Esophagus muscularis mucosa (tissue), 4 donors: ENCODE data around the gene MB. TPM values are rescaled to one million over a fixed set of nuclear protein-coding genes. Genes with fewer than 3 reads are reported as not detected.

Experiments used
- DNase-seq: peaks from one replicate; pipeline ENCODE4 v3.0.0-alpha.2; 2017; ENCODE audit errors: extremely low spot score
- H3K27ac ChIP-seq, 4 donors: fragments of 200-600 bp; sonication (generic); replicated peaks in 1 of 4; 1 replicate in 3 of 4; 2 replicates in 1 of 4; pipeline ENCODE4 v1.5.1; 2016 to 2019; ENCODE audit warnings: mild to moderate bottlenecking in 1 of 4
- H3K27me3 ChIP-seq, 4 donors: fragments of 200-600 bp; sonication (generic); one replicate each; pipeline versions ENCODE4 v1.5.1 to v1.6.0; 2016 to 2019
- H3K36me3 ChIP-seq, 4 donors: fragments of 200-600 bp; sonication (generic); one replicate each; pipeline ENCODE4 v1.5.1; 2016 to 2019
- H3K4me1 ChIP-seq, 4 donors: fragments of 200-600 bp; sonication (generic); one replicate each; pipeline ENCODE4 v1.5.1; 2016 to 2019
- H3K4me3 ChIP-seq, 4 donors: fragments of 200-600 bp; sonication (generic); 1 replicate in 2 of 4; 2 replicates in 2 of 4; pipeline ENCODE4 v1.5.1; 2016 to 2019; ENCODE audit warnings: mild to moderate bottlenecking in 4 of 4, moderate library complexity in 1 of 4
- H3K9me3 ChIP-seq, 4 donors: fragments of 200-600 bp; sonication (generic); 1 replicate in 3 of 4; 2 replicates in 1 of 4; pipeline ENCODE4 v1.5.1; 2016 to 2019
- EP300 ChIP-seq: sonication (generic); formaldehyde crosslinking; IDR thresholded peaks from one replicate; pipeline ENCODE4 v1.6.1; 2017; ENCODE audit warnings: antibody characterized with exemption
- POLR2A ChIP-seq: fragments of 450-650 bp; IDR thresholded peaks from one replicate; pipeline ENCODE4 v1.6.1; 2017; ENCODE audit warnings: antibody characterized with exemption, moderate library complexity, mild to moderate bottlenecking, low read depth
- POLR2AphosphoS5 ChIP-seq, 2 donors: sonication (generic); formaldehyde crosslinking; IDR thresholded peaks; one replicate each; pipeline ENCODE4 v1.6.1; 2017; ENCODE audit warnings: antibody characterized with exemption in 2 of 2
- WGBS: methylation state at CpG from one replicate; pipeline ENCODE4 v1.1.5; 2018; 5-methylcytosine and 5-hydroxymethylcytosine counted together
- intact Hi-C: fragments of 100-400 bp; cut with DNase I; formaldehyde crosslinking; loops from one replicate; pipeline ENCODE4 v1.15.1; 2023
- total RNA-seq, 4 donors: library from RNA; depleted of rRNA; stranded (reverse); fragments of >200 nt; gene quantifications; one replicate each; pipeline versions ENCODE4 v1.1.0 to v1.2.1, GENCODE V29; 2016
- TF ChIP-seq, protein P1 (sequence below), 3 experiments: fragments of 200-600 bp in 2 of 3; fragments of 450-650 bp in 1 of 3; sonication (generic) in 2 of 3; IDR thresholded peaks; one replicate each; pipeline ENCODE4 v1.5.1; 2017 to 2019; ENCODE audit warnings: antibody characterized with exemption in 3 of 3, mild to moderate bottlenecking in 2 of 3, moderate library complexity in 1 of 3

The MB gene
- total RNA-seq, 4 donors from 2014 or later: 0.63 to 3.0 TPM; not detected in 2

DNA sequence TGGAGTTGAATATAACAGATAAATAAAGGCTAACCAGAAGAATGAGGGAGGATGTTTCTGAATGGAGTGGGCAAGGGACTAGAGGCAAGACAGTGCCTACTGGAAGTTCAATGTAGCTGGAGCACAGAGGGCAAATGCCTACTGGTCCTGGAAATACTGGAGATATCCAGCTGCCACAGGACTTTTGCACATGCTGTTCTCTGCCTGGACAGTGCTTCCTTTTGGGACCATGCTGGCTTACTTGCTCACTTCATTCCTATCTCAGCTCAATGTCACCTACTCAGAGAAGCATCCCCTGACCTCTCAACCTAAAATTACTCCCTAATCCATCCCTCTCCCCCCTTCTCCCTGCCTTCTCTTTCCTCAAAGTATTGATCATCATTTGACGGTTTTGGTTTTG is 56.3 kb downstream of the MB start:
- Histone ChIP-seq H3K27me3 (no peaks in the 10 kb centered on the region), H3K9me3 (no peaks in the 10 kb centered on the region), H3K4me1 (peaks cover 16 to 31% (median 20%) of the 10 kb centered on the region in 4 donors), H3K27ac (no peak overlapping the region), H3K4me3 (no peak overlapping the region), H3K36me3 (no peaks in the 10 kb centered on the region)
- TF ChIP-seq POLR2A: no peak
- intact Hi-C loops: no loop called here
- 92% methylated on average over 1 of the region's 1 CpG for WGBS
- DNase-seq: no peak

DNA sequence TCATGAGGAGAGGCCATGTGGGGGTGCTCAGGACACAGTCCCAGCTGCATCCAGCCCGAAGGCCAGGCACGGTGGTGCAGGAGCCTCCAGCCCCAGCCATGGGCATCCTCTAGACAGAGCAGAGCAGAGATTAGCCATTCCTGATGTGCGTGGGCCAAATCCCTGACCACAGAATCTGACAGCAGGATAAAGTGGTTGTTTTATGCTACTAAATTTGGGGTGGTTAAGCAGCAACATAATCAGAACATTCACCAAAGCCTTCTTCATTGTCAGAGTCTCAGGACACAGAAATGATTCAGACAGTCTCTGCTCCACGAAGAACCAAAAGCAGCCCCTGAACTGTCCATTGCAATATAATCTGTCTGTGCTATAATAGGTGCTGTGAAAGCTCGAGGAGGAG is 56.8 kb downstream of the MB start:
- H3K4me3 ChIP-seq: no peak overlapping the region
- intact Hi-C loops: no loop called here
- 79% methylated on average over 5 of the region's 5 CpGs for whole genome bisulfite sequencing
- H3K27ac ChIP-seq: no peak overlapping the region
- H3K9me3 ChIP-seq: no peaks in the 10 kb centered on the region
- H3K36me3 ChIP-seq: no peaks in the 10 kb centered on the region
- H3K27me3 ChIP-seq: no peaks in the 10 kb centered on the region
- no peak for DNase-seq
- H3K4me1 ChIP-seq: peaks cover 12 to 29% (median 20%) of the 10 kb centered on the region in 4 donors
- TF ChIP-seq EP300 (no peak), POLR2AphosphoS5 (IDR thresholded peaks at IDR 0.05) (no peak), POLR2A (no peak)
- TF ChIP-seq, protein P1, sequence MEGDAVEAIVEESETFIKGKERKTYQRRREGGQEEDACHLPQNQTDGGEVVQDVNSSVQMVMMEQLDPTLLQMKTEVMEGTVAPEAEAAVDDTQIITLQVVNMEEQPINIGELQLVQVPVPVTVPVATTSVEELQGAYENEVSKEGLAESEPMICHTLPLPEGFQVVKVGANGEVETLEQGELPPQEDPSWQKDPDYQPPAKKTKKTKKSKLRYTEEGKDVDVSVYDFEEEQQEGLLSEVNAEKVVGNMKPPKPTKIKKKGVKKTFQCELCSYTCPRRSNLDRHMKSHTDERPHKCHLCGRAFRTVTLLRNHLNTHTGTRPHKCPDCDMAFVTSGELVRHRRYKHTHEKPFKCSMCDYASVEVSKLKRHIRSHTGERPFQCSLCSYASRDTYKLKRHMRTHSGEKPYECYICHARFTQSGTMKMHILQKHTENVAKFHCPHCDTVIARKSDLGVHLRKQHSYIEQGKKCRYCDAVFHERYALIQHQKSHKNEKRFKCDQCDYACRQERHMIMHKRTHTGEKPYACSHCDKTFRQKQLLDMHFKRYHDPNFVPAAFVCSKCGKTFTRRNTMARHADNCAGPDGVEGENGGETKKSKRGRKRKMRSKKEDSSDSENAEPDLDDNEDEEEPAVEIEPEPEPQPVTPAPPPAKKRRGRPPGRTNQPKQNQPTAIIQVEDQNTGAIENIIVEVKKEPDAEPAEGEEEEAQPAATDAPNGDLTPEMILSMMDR (IDR thresholded peaks at IDR 0.05): no peak

DNA sequence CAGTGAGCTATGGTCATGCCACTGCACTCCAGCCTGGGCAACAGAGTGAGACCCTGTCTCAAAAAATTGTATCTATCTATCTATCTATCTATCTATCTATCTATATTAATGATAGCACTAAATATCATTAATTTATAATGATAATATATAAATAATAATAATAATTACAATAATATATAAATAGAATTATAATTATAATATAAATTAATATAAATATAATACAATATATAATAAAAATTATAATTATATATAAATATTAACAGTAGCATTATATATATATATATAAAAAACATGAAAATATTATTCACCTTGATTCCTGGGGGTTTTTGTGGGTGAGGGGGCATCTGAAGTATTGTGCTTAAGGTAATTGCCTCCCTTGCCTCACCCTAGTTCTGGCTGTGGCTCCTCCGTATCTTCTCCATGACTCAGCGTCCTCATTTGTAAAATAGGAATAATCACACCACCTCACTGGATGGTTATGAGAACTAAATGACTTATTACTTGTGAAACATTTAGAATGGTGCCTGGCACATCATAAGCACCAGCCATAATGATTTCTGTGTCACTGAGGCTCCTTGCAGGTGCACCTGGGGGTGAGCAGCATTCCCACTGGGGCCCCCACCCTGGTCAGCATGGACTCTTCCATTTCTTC is 57.6 kb downstream of the MB start:
- 71% methylated on average over 2 of the region's 2 CpGs for WGBS
- no peak for TF ChIP-seq POLR2AphosphoS5 (IDR thresholded peaks at IDR 0.05)
- H3K27me3 ChIP-seq: no peaks in the 10 kb centered on the region
- no peaks in the 10 kb centered on the region for H3K36me3 ChIP-seq
- DNase-seq: no peak
- no peaks in the 10 kb centered on the region for H3K9me3 ChIP-seq
- H3K4me1 ChIP-seq: peaks cover 3 to 20% (median 16%) of the 10 kb centered on the region in 4 donors
- intact Hi-C loops: no loop called here
- no peak overlapping the region for H3K27ac ChIP-seq
- H3K4me3 ChIP-seq: no peak overlapping the region

DNA sequence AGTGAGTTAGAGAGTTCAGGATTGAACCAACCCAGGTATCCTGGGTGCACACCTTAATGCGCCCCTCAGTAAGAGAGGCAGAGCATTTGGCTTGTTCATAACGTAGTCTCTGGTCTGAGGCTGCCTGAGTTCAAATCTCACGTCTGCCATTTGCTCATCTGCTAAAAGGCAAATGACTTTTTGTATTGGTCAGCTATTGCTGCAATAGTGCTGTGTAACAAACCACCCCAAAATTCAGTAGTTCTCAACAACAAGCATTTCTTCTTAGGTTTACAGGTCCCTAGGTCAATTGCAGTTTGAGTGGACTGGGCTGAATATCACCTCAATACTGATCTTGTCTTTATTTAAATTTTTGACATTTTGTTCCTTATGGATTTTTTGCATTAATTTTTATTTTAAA is 58.4 kb downstream of the MB start:
- Histone ChIP-seq H3K9me3 (no peaks in the 10 kb centered on the region), H3K27me3 (no peaks in the 10 kb centered on the region), H3K36me3 (peaks cover 0 to 3% (median 0%) of the 10 kb centered on the region in 4 donors), H3K4me3 (no peak overlapping the region), H3K27ac (no peak overlapping the region), H3K4me1 (peaks cover 0 to 16% (median 11%) of the 10 kb centered on the region in 4 donors)
- intact Hi-C loops: no loop called here
- TF ChIP-seq, protein P1 (IDR thresholded peaks at IDR 0.05): no peak
- TF ChIP-seq EP300 (no peak), POLR2AphosphoS5 (IDR thresholded peaks at IDR 0.05) (no peak), POLR2A (no peak)
- no peak for DNase-seq
- WGBS: 65% methylated on average over 3 of the region's 3 CpGs

DNA sequence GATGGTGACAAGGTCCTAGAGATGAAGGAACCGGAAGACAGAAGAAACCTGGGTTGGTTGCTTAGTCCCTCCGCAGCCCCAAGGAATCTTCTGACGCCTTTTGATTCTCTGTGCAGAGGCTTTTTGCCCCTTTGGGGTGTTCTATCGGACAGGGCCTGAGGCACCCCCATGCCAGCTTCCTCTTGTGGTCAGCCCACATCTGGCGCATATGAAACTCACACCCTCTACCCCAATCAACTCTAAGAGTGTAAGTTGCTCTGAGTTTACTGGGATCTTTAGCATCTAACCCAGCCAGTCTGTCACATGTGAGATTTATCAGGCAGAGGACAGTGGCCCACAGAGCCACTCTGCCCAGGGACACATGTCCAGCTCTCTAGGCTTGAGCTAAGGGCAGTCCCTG is 59.1 kb downstream of the MB start:
- WGBS: 83% methylated on average over 5 of the region's 5 CpGs
- DNase-seq: no peak
- Histone ChIP-seq H3K4me3 (no peak overlapping the region), H3K27me3 (no peaks in the 10 kb centered on the region), H3K4me1 (peaks cover 0 to 16% (median 8%) of the 10 kb centered on the region in 4 donors), H3K27ac (no peak overlapping the region), H3K9me3 (no peaks in the 10 kb centered on the region), H3K36me3 (peaks cover 0 to 10% (median 3%) of the 10 kb centered on the region in 4 donors)
- TF ChIP-seq, protein P1 (IDR thresholded peaks at IDR 0.05): no peak
- TF ChIP-seq POLR2A (no peak), EP300 (no peak), POLR2AphosphoS5 (IDR thresholded peaks at IDR 0.05) (no peak)
- intact Hi-C loops: no loop called here

Other genes with a start within 250 kb of the MB start
- 100 to 1,000 TPM in 1 of 4 donors, 10 to 100 TPM in 2, 1 to 10 TPM in 1; 8.7 to 603 (median 13.0) TPM for gene HMOX1, start 236.2 kb downstream of the MB start, total RNA-seq
- gene MCM5, start 217.2 kb downstream of the MB start, total RNA-seq: 10 to 100 TPM in 3 of 4 donors, 1 to 10 TPM in 1; 9.1 to 22.2 (median 16.4) TPM
- 10 to 100 TPM; 18.4 to 53.6 (median 31.7) TPM for gene RASD2, start 76.5 kb downstream of the MB start, total RNA-seq
- gene APOL6, start 31.1 kb upstream of the MB start, total RNA-seq: 10 to 100 TPM; 10.1 to 21.0 (median 12.1) TPM
- gene APOL5, start 100.5 kb upstream of the MB start, total RNA-seq: under 1 TPM in 1 of 4 donors, not detected in 3; 0.29 TPM